ENCODE measurements around the gene GRIA4.

Gene GRIA4

DNA sequence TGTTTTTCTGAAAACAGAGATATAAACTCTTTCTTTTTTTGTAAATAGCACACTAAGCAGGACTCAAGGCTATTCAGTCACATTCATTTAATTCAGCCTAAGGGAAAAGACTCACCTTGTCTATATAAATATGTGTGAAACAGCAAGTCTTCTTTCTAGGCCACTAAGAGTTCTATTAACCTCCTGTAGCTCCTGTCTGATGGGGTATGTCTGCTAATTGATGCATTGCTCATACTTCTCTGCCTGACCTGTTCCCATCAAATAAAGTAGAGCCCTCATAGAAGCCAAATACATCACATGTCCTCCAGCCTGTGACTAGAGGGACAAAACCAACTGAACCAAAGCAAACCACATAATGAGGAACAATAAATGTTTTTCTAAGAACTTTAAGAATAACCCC, 344.0 kb downstream of the GRIA4 start:
- Histone ChIP-seq H3K27ac (no peak overlapping the region), H3K27me3 (no peaks in the 10 kb centered on the region), H3K9me3 (no peaks in the 10 kb centered on the region), H3K4me3 (ENCODE audit: low read depth in 1 of 2, low read length in 1 of 2) (no peak overlapping the region), H3K4me1 (ENCODE audit: control insufficient read depth in 1 of 2, insufficient read depth in 1 of 2, low read depth in 1 of 2, low read length in 1 of 2) (no peaks in the 10 kb centered on the region), H3K36me3 (no peaks in the 10 kb centered on the region)
- TF ChIP-seq CTCF (IDR thresholded peaks at IDR 0.05): no peak

DNA sequence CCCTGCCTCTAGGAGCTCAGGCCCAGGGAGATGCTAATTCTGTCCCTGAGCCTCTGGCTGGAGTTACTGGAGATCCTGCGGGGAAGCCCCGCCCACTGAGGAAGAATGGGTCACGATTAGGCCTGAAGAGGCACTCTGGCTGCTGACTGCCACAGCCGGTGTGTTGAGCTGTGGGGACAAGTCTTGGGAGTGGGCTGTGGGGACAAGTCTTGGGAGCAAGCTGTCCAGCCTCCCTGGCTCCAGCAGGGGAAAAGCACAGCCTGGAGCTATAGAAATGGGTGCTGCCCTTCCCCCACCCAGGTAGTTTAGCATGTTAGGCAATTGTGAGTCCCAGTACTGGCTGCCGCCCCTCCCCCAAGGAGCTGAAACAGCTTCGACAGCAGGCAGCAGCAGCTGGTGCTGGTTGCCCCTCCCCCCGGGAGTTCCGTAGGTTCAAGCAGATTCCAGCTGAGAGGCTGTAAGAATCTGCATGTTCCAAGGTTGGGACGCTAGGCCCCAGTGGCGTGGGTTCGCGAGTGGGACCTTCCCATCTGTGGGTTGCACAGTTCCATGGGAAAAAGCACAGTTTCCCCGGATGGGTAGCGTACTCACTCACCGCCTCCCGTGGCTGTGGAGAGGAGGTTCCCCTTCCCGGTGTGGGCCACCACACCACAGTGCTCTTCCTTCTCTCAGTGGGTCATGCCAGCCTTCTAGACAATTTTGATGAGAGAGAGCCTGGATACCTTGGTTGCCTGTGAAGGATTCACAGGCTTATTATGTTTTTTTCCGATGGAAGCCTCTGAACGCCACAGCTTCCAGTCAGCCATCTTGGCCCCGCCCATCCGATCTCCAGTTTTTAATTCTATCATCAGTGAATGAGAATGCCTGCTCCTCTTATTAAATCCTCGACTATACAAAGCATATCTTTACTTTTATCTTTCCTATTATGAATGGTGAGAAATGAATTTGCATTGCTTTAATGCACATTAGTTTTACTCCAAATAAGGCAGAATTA, 350.7 kb downstream of the GRIA4 start:
- no peak overlapping the region for H3K4me3 ChIP-seq (ENCODE audit: low read depth in 1 of 2, low read length in 1 of 2)
- H3K4me1 ChIP-seq (ENCODE audit: control insufficient read depth in 1 of 2, insufficient read depth in 1 of 2, low read depth in 1 of 2, low read length in 1 of 2): no peaks in the 10 kb centered on the region
- no peak overlapping the region for H3K27ac ChIP-seq
- H3K9me3 ChIP-seq: no peaks in the 10 kb centered on the region
- no peaks in the 10 kb centered on the region for H3K36me3 ChIP-seq
- H3K27me3 ChIP-seq: no peaks in the 10 kb centered on the region
- no peak for TF ChIP-seq CTCF (IDR thresholded peaks at IDR 0.05)

- H3K4me3 ChIP-seq (ENCODE audit: low read depth in 1 of 2, low read length in 1 of 2): no peak overlapping the region
- no peaks in the 10 kb centered on the region for H3K36me3 ChIP-seq
- H3K9me3 ChIP-seq: no peaks in the 10 kb centered on the region
- no peaks in the 10 kb centered on the region for H3K27me3 ChIP-seq
- no peaks in the 10 kb centered on the region for H3K4me1 ChIP-seq (ENCODE audit: control insufficient read depth in 1 of 2, insufficient read depth in 1 of 2, low read depth in 1 of 2, low read length in 1 of 2)
- no peak for TF ChIP-seq CTCF (IDR thresholded peaks at IDR 0.05)
- no peak overlapping the region for H3K27ac ChIP-seq
These were observed 358.3 kb downstream of the GRIA4 start for GRCh38 chr11:105968021-105968697.

GRCh38 chr11:105969756-105970155, 359.9 kb downstream of the GRIA4 start:
- Histone ChIP-seq H3K36me3 (no peaks in the 10 kb centered on the region), H3K4me1 (ENCODE audit: control insufficient read depth in 1 of 2, insufficient read depth in 1 of 2, low read depth in 1 of 2, low read length in 1 of 2) (no peaks in the 10 kb centered on the region), H3K27ac (no peak overlapping the region), H3K9me3 (no peaks in the 10 kb centered on the region), H3K4me3 (ENCODE audit: low read depth in 1 of 2, low read length in 1 of 2) (no peak overlapping the region), H3K27me3 (no peaks in the 10 kb centered on the region)
- no peak for TF ChIP-seq CTCF (IDR thresholded peaks at IDR 0.05)

DNA sequence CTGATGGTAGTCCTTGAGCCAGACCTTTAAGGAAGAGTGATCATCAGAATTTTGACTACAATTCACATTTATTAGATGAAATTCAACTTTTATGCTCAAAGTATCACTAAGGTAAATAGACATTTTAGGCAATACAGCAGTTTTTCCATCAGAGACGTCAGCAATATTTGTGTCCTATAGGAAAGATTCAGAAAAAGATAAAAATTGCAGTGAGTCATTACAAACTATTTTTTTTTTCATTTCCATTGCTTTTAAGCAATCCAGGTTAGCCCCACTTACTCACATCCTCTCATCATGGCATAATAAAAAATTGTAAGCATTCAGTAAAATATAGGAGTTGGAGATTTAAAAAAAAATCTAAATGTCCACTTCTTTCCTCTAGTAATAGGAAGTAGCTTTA, 365.3 kb downstream of the GRIA4 start:
- Histone ChIP-seq H3K4me3 (ENCODE audit: low read depth in 1 of 2, low read length in 1 of 2) (no peak overlapping the region), H3K9me3 (no peaks in the 10 kb centered on the region), H3K4me1 (ENCODE audit: control insufficient read depth in 1 of 2, insufficient read depth in 1 of 2, low read depth in 1 of 2, low read length in 1 of 2) (no peaks in the 10 kb centered on the region), H3K36me3 (no peaks in the 10 kb centered on the region), H3K27ac (no peak overlapping the region), H3K27me3 (no peaks in the 10 kb centered on the region)
- no peak for TF ChIP-seq CTCF (IDR thresholded peaks at IDR 0.05)

Measured in neutrophil (primary cell).